Liver (tissue), 9 donors: ENCODE data around the gene NAV2. TPM values are rescaled to one million over a fixed set of nuclear protein-coding genes. Genes with fewer than 3 reads are reported as not detected.

Experiments used
- DNase-seq: peaks from one replicate; pipeline ENCODE4 v3.0.0-alpha.2; 2017; ENCODE audit warnings: low spot score
- H3K27ac ChIP-seq, 2 donors: one replicate each; pipeline ENCODE4 v1.7.0; 2013; ENCODE audit warnings: inconsistent platforms in 2 of 2, low read length in 2 of 2, control low read depth in 1 of 2, low read depth in 1 of 2, mild to moderate bottlenecking in 1 of 2
- H3K27me3 ChIP-seq, 4 donors: one replicate each; pipeline versions ENCODE4 v1.6.1 to v1.7.0; 2013; ENCODE audit warnings: low read length in 3 of 4, inconsistent platforms in 1 of 4, mild to moderate bottlenecking in 1 of 4, moderate library complexity in 1 of 4; ENCODE audit not compliant: control insufficient read depth in 4 of 4, insufficient read depth in 4 of 4
- H3K36me3 ChIP-seq, 4 donors: one replicate each; pipeline versions ENCODE4 v1.6.1 to v1.7.0; 2013; ENCODE audit warnings: low read length in 3 of 4, mild to moderate bottlenecking in 3 of 4, low read depth in 1 of 4, moderate library complexity in 1 of 4; ENCODE audit not compliant: control insufficient read depth in 4 of 4, insufficient read depth in 3 of 4
- H3K4me1 ChIP-seq, 4 donors: one replicate each; pipeline versions ENCODE4 v1.6.1 to v1.7.0; 2013; ENCODE audit warnings: low read length in 3 of 4, mild to moderate bottlenecking in 3 of 4, moderate library complexity in 1 of 4; ENCODE audit not compliant: control insufficient read depth in 4 of 4, insufficient read depth in 4 of 4
- H3K4me3 ChIP-seq, 3 donors: one replicate each; pipeline versions ENCODE4 v1.6.1 to v1.7.0; 2013; ENCODE audit warnings: low read length in 3 of 3, control low read depth in 1 of 3, low read depth in 1 of 3, mild to moderate bottlenecking in 1 of 3
- H3K9ac ChIP-seq, 2 donors: one replicate each; pipeline ENCODE4 v1.7.0; 2013; ENCODE audit warnings: low read length in 2 of 2, mild to moderate bottlenecking in 2 of 2, moderate library complexity in 2 of 2, control low read depth in 1 of 2, low read depth in 1 of 2
- H3K9me3 ChIP-seq, 4 donors: one replicate each; pipeline versions ENCODE4 v1.6.1 to v1.7.0; 2013; ENCODE audit warnings: low read length in 3 of 4; ENCODE audit not compliant: control insufficient read depth in 4 of 4
- EGR1 ChIP-seq, 2 donors: IDR thresholded peaks; 2 replicates each; pipeline ENCODE4 v1.6.1; 2016 to 2018; ENCODE audit warnings: antibody characterized with exemption in 2 of 2, low read depth in 2 of 2
- FOXA1 ChIP-seq: IDR thresholded peaks from 2 replicates; pipeline ENCODE4 v1.6.1; 2016; ENCODE audit warnings: antibody characterized with exemption
- FOXA2 ChIP-seq: IDR thresholded peaks from 2 replicates; pipeline ENCODE4 v1.6.1; 2016; ENCODE audit warnings: antibody characterized with exemption
- GABPA ChIP-seq, 2 donors: IDR thresholded peaks in 1 of 2; conservative IDR thresholded peaks in 1 of 2; 2 replicates each; pipeline ENCODE4 v1.6.1; 2016; ENCODE audit warnings: antibody characterized with exemption in 2 of 2, mild to moderate bottlenecking in 1 of 2, moderate library complexity in 1 of 2
- HNF4A ChIP-seq, 2 donors: conservative IDR thresholded peaks; 2 replicates each; pipeline ENCODE4 v1.6.1; 2016; ENCODE audit warnings: antibody characterized with exemption in 2 of 2, mild to moderate bottlenecking in 2 of 2
- HNF4G ChIP-seq: IDR thresholded peaks from 2 replicates; pipeline ENCODE4 v1.6.1; 2016; ENCODE audit warnings: antibody characterized with exemption
- JUND ChIP-seq, 2 donors: IDR thresholded peaks; 2 replicates each; pipeline ENCODE4 v1.6.1; 2016; ENCODE audit warnings: antibody characterized with exemption in 2 of 2
- MAX ChIP-seq: IDR thresholded peaks from 2 replicates; pipeline ENCODE4 v1.6.1; 2016; ENCODE audit warnings: antibody characterized with exemption
- NR2F2 ChIP-seq: IDR thresholded peaks from 2 replicates; pipeline ENCODE4 v1.6.1; 2016; ENCODE audit warnings: antibody characterized with exemption
- RAD21 ChIP-seq, 2 donors: IDR thresholded peaks; 2 replicates each; pipeline ENCODE4 v1.6.1; 2016; ENCODE audit warnings: antibody characterized with exemption in 2 of 2, mild to moderate bottlenecking in 2 of 2
- REST ChIP-seq: IDR thresholded peaks from 2 replicates; pipeline ENCODE4 v1.6.1; 2016; ENCODE audit warnings: antibody characterized with exemption, mild to moderate bottlenecking
- RXRA ChIP-seq, 2 donors: IDR thresholded peaks; 2 replicates each; pipeline ENCODE4 v1.6.1; 2017 to 2018; ENCODE audit warnings: antibody characterized with exemption in 2 of 2, mild to moderate bottlenecking in 1 of 2
- SP1 ChIP-seq: IDR thresholded peaks from 2 replicates; pipeline ENCODE4 v1.6.1; 2018; ENCODE audit warnings: antibody characterized with exemption, mild to moderate bottlenecking
- TAF1 ChIP-seq: conservative IDR thresholded peaks from 2 replicates; pipeline ENCODE4 v1.6.1; 2016; ENCODE audit warnings: antibody characterized with exemption, mild to moderate bottlenecking
- YY1 ChIP-seq: IDR thresholded peaks from 2 replicates; pipeline ENCODE4 v1.6.1; 2016; ENCODE audit warnings: antibody characterized with exemption, mild to moderate bottlenecking
- WGBS: extraction: QIAGEN DNeasy Blood & Tissue Kit; methylation state at CpG from one replicate; pipeline ENCODE4 v1.1.7; 2013; 5-methylcytosine and 5-hydroxymethylcytosine counted together
- polyA plus RNA-seq, 2 donors: library from polyadenylated mRNA; stranded (reverse) in 1 of 2; unstranded in 1 of 2; fragments of 200-250 nt in 1 of 2; fragments of >200 nt in 1 of 2; fragmentation: Nextera tagmentation in 1 of 2; extraction: Ambion mirVana in 1 of 2; gene quantifications; one replicate each; pipeline versions ENCODE4 v1.2.1 to v1.2.3, GENCODE V29; 2013 to 2015
- total RNA-seq, 2 donors: library from RNA; depleted of rRNA; stranded (reverse); fragments of >200 nt; gene quantifications; one replicate each; pipeline ENCODE4 v1.2.3, GENCODE V29; 2014
- TF ChIP-seq, protein P1 (sequence below): IDR thresholded peaks from 2 replicates; pipeline ENCODE4 v1.6.1; 2016; ENCODE audit warnings: antibody characterized with exemption
- TF ChIP-seq, protein P2 (sequence below): IDR thresholded peaks from 2 replicates; pipeline ENCODE4 v1.6.1; 2016; ENCODE audit warnings: antibody characterized with exemption
- TF ChIP-seq, protein P3 (sequence below): fragments of 150-350 bp; IDR thresholded peaks from 2 replicates; pipeline ENCODE4 v1.5.1; 2017; ENCODE audit warnings: improper control_type of control experiment, low read depth, low read length; ENCODE audit not compliant: missing input control
- donor health status: healthy.
- donor health status: healthy.
- donor health status: healthy.
- donor health status: healthy.
- donor health status: healthy.

NAV2 gene
- total and polyA plus RNA-seq, 4 donors = 6.3 to 20.5 (median 11.6) TPM

DNA sequence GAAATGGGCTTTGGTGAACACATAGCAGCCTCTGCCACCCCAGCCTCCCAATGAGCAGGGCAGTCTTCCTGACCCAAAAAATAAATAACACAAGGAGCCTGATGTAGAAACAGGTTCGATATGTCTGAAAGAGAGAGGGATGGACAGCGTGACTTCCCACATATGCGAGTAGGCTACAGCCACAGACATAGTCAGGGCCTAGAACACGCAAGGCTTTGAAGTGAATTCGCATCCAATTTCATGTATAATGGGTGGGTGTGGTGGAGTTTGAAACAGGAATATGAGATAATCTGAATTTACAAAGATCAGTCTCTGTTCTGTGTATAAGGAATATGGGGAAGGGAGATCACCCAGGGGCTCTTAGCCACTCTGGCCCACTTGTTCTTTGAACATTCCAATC lies 373.3 kb downstream of the NAV2 start:
- H3K36me3 ChIP-seq = peaks cover 7 to 48% (median 39%) of the 10 kb centered on the region in 4 donors
- H3K4me3 ChIP-seq = no peak overlapping the region
- no peaks in the 10 kb centered on the region for H3K27me3 ChIP-seq
- peaks cover 0 to 4% (median 0%) of the 10 kb centered on the region in 4 donors for H3K4me1 ChIP-seq
- no peaks in the 10 kb centered on the region for H3K9me3 ChIP-seq
- no peak overlapping the region for H3K9ac ChIP-seq
- DNase-seq = no peak
- 98% methylated on average over 5 of the region's 5 CpGs for WGBS
- TF ChIP-seq, protein P1, sequence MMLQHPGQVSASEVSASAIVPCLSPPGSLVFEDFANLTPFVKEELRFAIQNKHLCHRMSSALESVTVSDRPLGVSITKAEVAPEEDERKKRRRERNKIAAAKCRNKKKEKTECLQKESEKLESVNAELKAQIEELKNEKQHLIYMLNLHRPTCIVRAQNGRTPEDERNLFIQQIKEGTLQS = no peak
- TF ChIP-seq SP1 (no peak), NR2F2 (no peak), HNF4A (conservative IDR thresholded peaks at IDR 0.05) (no peak), GABPA (IDR thresholded peaks at IDR 0.05 in 1 of 2, conservative IDR thresholded peaks at IDR 0.05 in 1 of 2) (no peak), REST (no peak), JUND (IDR thresholded peaks at IDR 0.05) (no peak), YY1 (no peak), FOXA1 (no peak), MAX (no peak), FOXA2 (no peak), HNF4G (no peak), RXRA (IDR thresholded peaks at IDR 0.05) (no peak), EGR1 (IDR thresholded peaks at IDR 0.05; ENCODE audit: low read depth in 2 of 2) (no peak), RAD21 (IDR thresholded peaks at IDR 0.05) (no peak), TAF1 (no peak)
- TF ChIP-seq, protein P2, sequence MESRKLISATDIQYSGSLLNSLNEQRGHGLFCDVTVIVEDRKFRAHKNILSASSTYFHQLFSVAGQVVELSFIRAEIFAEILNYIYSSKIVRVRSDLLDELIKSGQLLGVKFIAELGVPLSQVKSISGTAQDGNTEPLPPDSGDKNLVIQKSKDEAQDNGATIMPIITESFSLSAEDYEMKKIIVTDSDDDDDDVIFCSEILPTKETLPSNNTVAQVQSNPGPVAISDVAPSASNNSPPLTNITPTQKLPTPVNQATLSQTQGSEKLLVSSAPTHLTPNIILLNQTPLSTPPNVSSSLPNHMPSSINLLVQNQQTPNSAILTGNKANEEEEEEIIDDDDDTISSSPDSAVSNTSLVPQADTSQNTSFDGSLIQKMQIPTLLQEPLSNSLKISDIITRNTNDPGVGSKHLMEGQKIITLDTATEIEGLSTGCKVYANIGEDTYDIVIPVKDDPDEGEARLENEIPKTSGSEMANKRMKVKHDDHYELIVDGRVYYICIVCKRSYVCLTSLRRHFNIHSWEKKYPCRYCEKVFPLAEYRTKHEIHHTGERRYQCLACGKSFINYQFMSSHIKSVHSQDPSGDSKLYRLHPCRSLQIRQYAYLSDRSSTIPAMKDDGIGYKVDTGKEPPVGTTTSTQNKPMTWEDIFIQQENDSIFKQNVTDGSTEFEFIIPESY = no peak
- TF ChIP-seq, protein P3, sequence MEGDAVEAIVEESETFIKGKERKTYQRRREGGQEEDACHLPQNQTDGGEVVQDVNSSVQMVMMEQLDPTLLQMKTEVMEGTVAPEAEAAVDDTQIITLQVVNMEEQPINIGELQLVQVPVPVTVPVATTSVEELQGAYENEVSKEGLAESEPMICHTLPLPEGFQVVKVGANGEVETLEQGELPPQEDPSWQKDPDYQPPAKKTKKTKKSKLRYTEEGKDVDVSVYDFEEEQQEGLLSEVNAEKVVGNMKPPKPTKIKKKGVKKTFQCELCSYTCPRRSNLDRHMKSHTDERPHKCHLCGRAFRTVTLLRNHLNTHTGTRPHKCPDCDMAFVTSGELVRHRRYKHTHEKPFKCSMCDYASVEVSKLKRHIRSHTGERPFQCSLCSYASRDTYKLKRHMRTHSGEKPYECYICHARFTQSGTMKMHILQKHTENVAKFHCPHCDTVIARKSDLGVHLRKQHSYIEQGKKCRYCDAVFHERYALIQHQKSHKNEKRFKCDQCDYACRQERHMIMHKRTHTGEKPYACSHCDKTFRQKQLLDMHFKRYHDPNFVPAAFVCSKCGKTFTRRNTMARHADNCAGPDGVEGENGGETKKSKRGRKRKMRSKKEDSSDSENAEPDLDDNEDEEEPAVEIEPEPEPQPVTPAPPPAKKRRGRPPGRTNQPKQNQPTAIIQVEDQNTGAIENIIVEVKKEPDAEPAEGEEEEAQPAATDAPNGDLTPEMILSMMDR = no peak
- H3K27ac ChIP-seq = no peak overlapping the region
